Endothelial cell of umbilical vein (primary cell): Measurements from ENCODE around the gene MVD. TPM values are rescaled to one million over a fixed set of nuclear protein-coding genes. Genes with fewer than 3 reads are reported as not detected.

Experiments used
- BruUV-seq: library from RNA; stranded (reverse); fragments of 400-500 nt; replicated peaks from 2 replicates; lab custom pipeline; 2021; lab: Mats Ljungman, UMichigan
- CTCF ChIA-PET: fragments of 300-600, 350-600 bp; sonication (Branson Sonifier 250); formaldehyde crosslinking; loops from one replicate; lab custom pipeline; 2021; ENCODE audit warnings: antibody characterized with exemption, inconsistent platforms; lab: Charles Lee
- POLR2A ChIA-PET: fragments of 300-600, 350-600 bp; sonication (Branson Sonifier 250); formaldehyde crosslinking; loops from one replicate; lab custom pipeline; 2021; ENCODE audit warnings: antibody characterized with exemption, inconsistent platforms; lab: Charles Lee
- DNase-seq: peaks from one replicate; pipeline ENCODE4 v3.0.0-alpha.2; 2011; ENCODE audit warnings: low read depth, low spot score
- FAIRE-seq: peaks from 2 replicates; lab custom pipeline; 2011; peaks lifted over from hg19 to GRCh38; lab: Jason Lieb, UNC
- H2AFZ ChIP-seq: 2 replicates; pipeline ENCODE4 v1.6.0; 2012; ENCODE audit warnings: low read depth, low read length, control low read depth, inconsistent platforms
- H3K27ac ChIP-seq: 2 replicates; pipeline ENCODE4 v1.5.1; 2011; ENCODE audit warnings: low read depth, mild to moderate bottlenecking, control low read depth, low read length, moderate library complexity; ENCODE audit not compliant: insufficient read depth
- H3K27me3 ChIP-seq, 2 experiments: 2 replicates each; pipeline versions ENCODE4 v1.6.0 to v1.6.1; 2011; ENCODE audit warnings: low read length in 2 of 2, mixed read lengths in 1 of 2; ENCODE audit not compliant: control insufficient read depth in 2 of 2, insufficient read depth in 2 of 2
- H3K36me3 ChIP-seq, 2 experiments: 2 replicates in 1 of 2; 3 replicates in 1 of 2; pipeline ENCODE4 v1.5.1; 2011; ENCODE audit warnings: low read length in 2 of 2, mild to moderate bottlenecking in 1 of 2, moderate library complexity in 1 of 2; ENCODE audit not compliant: control insufficient read depth in 2 of 2, insufficient read depth in 2 of 2; ENCODE audit errors: extremely low read depth in 1 of 2
- H3K4me1 ChIP-seq: 3 replicates; pipeline ENCODE4 v1.5.1; 2011; ENCODE audit warnings: mild to moderate bottlenecking, low read length; ENCODE audit not compliant: control insufficient read depth, insufficient read depth; ENCODE audit errors: extremely low read depth
- H3K4me2 ChIP-seq: 2 replicates; pipeline ENCODE4 v1.6.1; 2011; ENCODE audit warnings: low read length, control low read depth, mixed read lengths; ENCODE audit not compliant: insufficient read depth
- H3K4me3 ChIP-seq, 3 experiments: fragments of 200-600 bp in 1 of 3; sonication (generic), shearing (Covaris generic) in 1 of 3; replicated peaks in 1 of 3; 2 replicates each; pipeline ENCODE4 v1.5.1; 2011 to 2016; ENCODE audit warnings: control low read depth in 3 of 3, low read length in 3 of 3, mild to moderate bottlenecking in 2 of 3, inconsistent platforms in 1 of 3, low read depth in 1 of 3, moderate library complexity in 1 of 3; ENCODE audit not compliant: insufficient read depth in 1 of 3
- H3K79me2 ChIP-seq: 2 replicates; pipeline ENCODE4 v1.6.0; 2012; ENCODE audit warnings: low read length, inconsistent platforms; ENCODE audit not compliant: control insufficient read depth, insufficient read depth
- H3K9ac ChIP-seq: replicated peaks from 2 replicates; pipeline ENCODE3; 2011; ENCODE audit warnings: low read length, control low read depth; ENCODE audit not compliant: insufficient read depth; ENCODE audit errors: extremely low read depth
- H3K9me1 ChIP-seq: replicated peaks from 3 replicates; pipeline ENCODE4 v1.6.0; 2011; ENCODE audit warnings: mild to moderate bottlenecking, low read length; ENCODE audit not compliant: control insufficient read depth, insufficient read depth; ENCODE audit errors: extremely low read depth
- H3K9me3 ChIP-seq: replicated peaks from 2 replicates; pipeline ENCODE4 v1.5.1; 2012; ENCODE audit warnings: low read length, inconsistent platforms; ENCODE audit not compliant: control insufficient read depth, insufficient read depth
- H4K20me1 ChIP-seq: replicated peaks from 2 replicates; pipeline ENCODE3; 2011; ENCODE audit warnings: mild to moderate bottlenecking, low read length; ENCODE audit not compliant: control insufficient read depth, insufficient read depth; ENCODE audit errors: extremely low read depth
- CTCF ChIP-seq, 2 donors: IDR thresholded peaks; 1 replicate in 1 of 2; 2 replicates in 1 of 2; pipeline ENCODE4 v1.5.1; 2011; ENCODE audit warnings: low read length in 2 of 2, mild to moderate bottlenecking in 2 of 2, moderate library complexity in 2 of 2, control low read depth in 1 of 2, inconsistent platforms in 1 of 2, low read depth in 1 of 2; ENCODE audit not compliant: insufficient read depth in 1 of 2; ENCODE audit errors: extremely low read depth in 1 of 2
- EZH2 ChIP-seq: IDR thresholded peaks from 2 replicates; pipeline ENCODE4 v1.6.1; 2012; ENCODE audit warnings: borderline replicate concordance, low read depth, mild to moderate bottlenecking, moderate library complexity, low read length, inconsistent platforms; ENCODE audit not compliant: severe bottlenecking
- FOS ChIP-seq: IDR thresholded peaks from 2 replicates; pipeline ENCODE4 v1.6.1; 2011; ENCODE audit warnings: mild to moderate bottlenecking, low read length, moderate library complexity, borderline replicate concordance; ENCODE audit not compliant: insufficient read depth
- GATA2 ChIP-seq: IDR thresholded peaks from 2 replicates; pipeline ENCODE4 v1.7.0; 2011; ENCODE audit warnings: low read depth, mild to moderate bottlenecking, moderate library complexity, mixed read lengths, low read length; ENCODE audit not compliant: insufficient read length, insufficient read depth
- JUN ChIP-seq: IDR thresholded peaks from 2 replicates; pipeline ENCODE4 v1.6.1; 2011; ENCODE audit warnings: borderline replicate concordance, low read depth; ENCODE audit not compliant: insufficient read length, insufficient read depth
- MAX ChIP-seq: IDR thresholded peaks from 2 replicates; pipeline ENCODE4 v1.6.1; 2011; ENCODE audit not compliant: insufficient read depth, insufficient read length
- MYC ChIP-seq: IDR thresholded peaks from one replicate; pipeline ENCODE4 v1.6.1; 2011; ENCODE audit warnings: mild to moderate bottlenecking, low read depth, low read length
- POLR2A ChIP-seq: IDR thresholded peaks from 2 replicates; pipeline ENCODE4 v1.6.1; 2012; ENCODE audit warnings: low read depth, mild to moderate bottlenecking, control low read depth, low read length
- POLR2AphosphoS5 ChIP-seq: IDR thresholded peaks from 2 replicates; pipeline ENCODE4 v1.6.1; 2012; ENCODE audit warnings: low read depth, mild to moderate bottlenecking, control low read depth, low read length, moderate library complexity; ENCODE audit not compliant: insufficient read depth
- dilution Hi-C: fragments of 300-500 bp; cut with MboI; formaldehyde crosslinking; loops from one replicate; pipeline ENCODE4 v1.15.0; 2019; ENCODE audit warnings: low sequenced_read_pairs; ENCODE audit not compliant: extremely low pct_ligation_motif_present
- intact Hi-C: fragments of 100-400 bp; cut with micrococcal nuclease; formaldehyde crosslinking; loops from one replicate; pipeline ENCODE4 v1.10.0; 2022
- polyA plus RNA-seq, 4 experiments: library from polyadenylated mRNA; depleted of rRNA in 3 of 4; stranded (reverse) in 3 of 4; unstranded in 1 of 4; fragments of >200 nt; gene quantifications; 2 replicates each; pipeline versions ENCODE4 v1.2.1 to v1.2.3, GENCODE V29; 2011 to 2012; ENCODE audit warnings: missing spikeins in 1 of 4
- total RNA-seq: library from RNA; stranded (reverse); gene quantifications from 2 replicates; pipeline ENCODE4 v1.2.3, GENCODE V29; 2021

MVD gene
- total and polyA plus RNA-seq, 2 donors (not counting 3 experiments of a cell fraction or from before 2014, with no cell fraction given): 64.4 to 142 TPM

GRCh38 chr16:88687254-88687576, 24.3 kb upstream of the MVD start:
- no peak overlapping the region for H2AFZ ChIP-seq
- FAIRE-seq: no peak
- POLR2A ChIA-PET: no interaction called here
- H3K79me2 ChIP-seq: no peaks in the 10 kb centered on the region
- no peak overlapping the region for H3K4me2 ChIP-seq
- H3K36me3 ChIP-seq: no peaks in the 10 kb centered on the region
- H3K4me1 ChIP-seq: no peaks in the 10 kb centered on the region
- no peak overlapping the region for H3K27ac ChIP-seq
- CTCF ChIA-PET: interaction anchor here (0.7 to 1.3 kb wide), 5 partner anchors 13 to 170 kb away, joined by 3 to 4 read pairs (median 3); partner anchors contain the start of gene TRAPPC2L
- no peak for DNase-seq
- intact Hi-C loops: loop anchor here (2.0 kb wide), 1 partner anchor 24 kb away; the partner anchor contains the start of gene MVD
- H3K9me1 ChIP-seq: no peaks in the 10 kb centered on the region
- no peak overlapping the region for H3K4me3 ChIP-seq
- H3K27me3 ChIP-seq: peaks cover 0 to 2% of the 10 kb centered on the region in 2 experiments
- TF ChIP-seq EZH2 (no peak), POLR2A (no peak), JUN (no peak), MYC (no peak), CTCF (IDR thresholded peaks at IDR 0.05; ENCODE audit: extremely low read depth in 1 of 2, insufficient read depth in 1 of 2, low read depth in 1 of 2, low read length in 2 of 2) (no peak), FOS (no peak), MAX (no peak), POLR2AphosphoS5 (no peak), GATA2 (no peak)
- dilution Hi-C loops: no loop called here
- H3K9ac ChIP-seq: no peak overlapping the region
- BruUV-seq: no TSS peak
- no peaks in the 10 kb centered on the region for H4K20me1 ChIP-seq
- no peaks in the 10 kb centered on the region for H3K9me3 ChIP-seq
